ENCODE results near the gene SLC35E1. TPM values are rescaled to one million over a fixed set of nuclear protein-coding genes. Genes with fewer than 3 reads are reported as not detected.

Gene SLC35E1
- total RNA-seq, 1 donor from 2014 or later: 63.1 TPM

DNA sequence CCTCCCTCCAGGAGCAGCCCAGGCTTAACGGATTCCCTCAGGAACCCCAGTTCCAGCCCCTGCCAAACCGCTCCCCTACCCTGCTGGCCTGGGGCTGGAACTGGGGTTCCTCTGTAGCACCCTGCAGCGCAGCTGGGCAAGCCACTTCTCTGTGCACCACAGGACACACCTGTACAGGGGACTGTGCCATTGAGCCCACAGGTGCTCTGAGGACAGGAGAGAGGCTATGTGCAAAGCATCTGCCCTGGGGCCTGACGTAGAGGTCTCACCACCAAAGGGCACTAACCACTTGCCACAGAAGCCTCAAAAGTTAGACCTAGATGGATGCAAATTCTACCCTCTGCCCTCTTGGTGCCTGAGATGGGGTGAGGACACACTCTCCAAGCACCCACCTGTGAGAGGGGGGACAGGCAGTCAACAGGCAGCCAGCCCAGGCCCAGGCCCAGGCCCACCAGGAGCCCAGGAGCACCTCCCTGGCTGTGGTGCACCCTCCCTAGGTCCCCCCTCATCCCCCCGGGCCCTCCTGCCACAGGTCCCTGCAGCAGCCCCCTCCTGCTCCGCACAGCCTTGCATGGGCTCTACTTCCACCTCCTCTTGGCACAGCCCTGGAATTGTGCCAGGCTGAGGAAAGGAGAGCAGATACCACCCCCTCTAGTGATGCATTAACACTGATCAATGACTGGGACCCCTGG lies 27.6 kb upstream of the SLC35E1 start:
- Histone ChIP-seq H3K4me3 (ENCODE audit: insufficient read depth, low read depth, low read length) (no peak overlapping the region), H3K4me1 (ENCODE audit: insufficient read depth, low read length) (no peaks in the 10 kb centered on the region), H3K79me2 (ENCODE audit: insufficient read depth, low read length) (peaks cover 100% of the 10 kb centered on the region), H3K4me2 (ENCODE audit: low read length) (no peak overlapping the region), H3K27me3 (ENCODE audit: insufficient read depth, low read length) (no peaks in the 10 kb centered on the region), H3K9ac (ENCODE audit: low read length) (no peak overlapping the region), H3K36me3 (ENCODE audit: insufficient read depth, low read length) (no peaks in the 10 kb centered on the region), H2AFZ (ENCODE audit: low read depth, low read length) (no peak overlapping the region), H3K9me3 (ENCODE audit: insufficient read depth, low read depth, low read length) (no peaks in the 10 kb centered on the region), H4K20me1 (ENCODE audit: insufficient read depth, low read length) (peaks cover 100% of the 10 kb centered on the region), H3K27ac (ENCODE audit: low read depth, low read length) (no peak overlapping the region)
- FAIRE-seq (no peak), DNase-seq (ENCODE audit: low read depth) (no peak)
- Mint-ChIP-seq H3K36me3 (ENCODE audit: low read depth, unreplicated experiment) (peaks cover 16% of the 10 kb centered on the region), H3K27me3 (ENCODE audit: low read depth, unreplicated experiment) (no peaks in the 10 kb centered on the region), H3K4me3 (ENCODE audit: unreplicated experiment) (no peak overlapping the region), H3K27ac (ENCODE audit: unreplicated experiment) (no peak overlapping the region), H3K4me1 (ENCODE audit: low read depth, unreplicated experiment) (peaks cover 17% of the 10 kb centered on the region), H3K9me3 (ENCODE audit: unreplicated experiment) (no peaks in the 10 kb centered on the region)
- no peak for TF ChIP-seq CTCF (IDR thresholded peaks at IDR 0.05; ENCODE audit: insufficient read depth, low read depth, low read length)
- no peak for TF ChIP-seq EZH2 (IDR thresholded peaks at IDR 0.05; ENCODE audit: insufficient read depth, low read length)

DNA sequence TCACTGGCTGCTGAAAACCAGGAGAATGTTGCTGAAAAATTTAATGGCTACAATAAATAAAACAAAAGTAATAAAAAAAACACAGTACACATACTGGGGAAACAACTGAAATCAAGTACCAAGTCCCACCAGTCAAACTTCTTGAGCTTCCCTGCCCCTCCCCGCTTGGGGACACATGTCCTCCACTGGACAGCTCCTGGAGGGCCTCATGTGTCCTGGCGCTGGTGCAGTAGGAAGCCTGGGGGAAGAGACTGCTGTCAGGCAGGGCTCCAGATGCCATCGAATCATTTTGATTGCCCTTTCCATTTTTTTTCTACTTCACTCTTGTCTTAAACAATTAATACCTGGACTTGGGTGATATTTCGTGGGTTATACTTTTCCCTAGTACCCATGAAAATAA lies 26.6 kb upstream of the SLC35E1 start:
- no peak overlapping the region for H3K4me3 Mint-ChIP-seq (ENCODE audit: unreplicated experiment)
- no peaks in the 10 kb centered on the region for H3K9me3 Mint-ChIP-seq (ENCODE audit: unreplicated experiment)
- Histone ChIP-seq H3K4me2 (ENCODE audit: low read length) (no peak overlapping the region), H2AFZ (ENCODE audit: low read depth, low read length) (no peak overlapping the region), H3K27ac (ENCODE audit: low read depth, low read length) (no peak overlapping the region), H4K20me1 (ENCODE audit: insufficient read depth, low read length) (peaks cover 100% of the 10 kb centered on the region), H3K27me3 (ENCODE audit: insufficient read depth, low read length) (no peaks in the 10 kb centered on the region), H3K79me2 (ENCODE audit: insufficient read depth, low read length) (peaks cover 100% of the 10 kb centered on the region), H3K9ac (ENCODE audit: low read length) (no peak overlapping the region), H3K9me3 (ENCODE audit: insufficient read depth, low read depth, low read length) (no peaks in the 10 kb centered on the region), H3K36me3 (ENCODE audit: insufficient read depth, low read length) (no peaks in the 10 kb centered on the region), H3K4me3 (ENCODE audit: insufficient read depth, low read depth, low read length) (no peak overlapping the region), H3K4me1 (ENCODE audit: insufficient read depth, low read length) (no peaks in the 10 kb centered on the region)
- DNase-seq (ENCODE audit: low read depth): no peak
- TF ChIP-seq CTCF (IDR thresholded peaks at IDR 0.05; ENCODE audit: insufficient read depth, low read depth, low read length) (no peak), EZH2 (IDR thresholded peaks at IDR 0.05; ENCODE audit: insufficient read depth, low read length) (no peak)
- peaks cover 18% of the 10 kb centered on the region for H3K4me1 Mint-ChIP-seq (ENCODE audit: low read depth, unreplicated experiment)
- no peak overlapping the region for H3K27ac Mint-ChIP-seq (ENCODE audit: unreplicated experiment)
- peaks cover 16% of the 10 kb centered on the region for H3K36me3 Mint-ChIP-seq (ENCODE audit: low read depth, unreplicated experiment)
- no peaks in the 10 kb centered on the region for H3K27me3 Mint-ChIP-seq (ENCODE audit: low read depth, unreplicated experiment)
- FAIRE-seq: no peak

GRCh38 chr19:16596399-16596798 lies 24.2 kb upstream of the SLC35E1 start:
- H3K4me3 ChIP-seq (ENCODE audit: insufficient read depth, low read depth, low read length): no peak overlapping the region
- H3K4me1 Mint-ChIP-seq (ENCODE audit: low read depth, unreplicated experiment): peaks cover 35% of the 10 kb centered on the region
- no peak overlapping the region for H3K27ac ChIP-seq (ENCODE audit: low read depth, low read length)
- H3K4me2 ChIP-seq (ENCODE audit: low read length): no peak overlapping the region
- no peaks in the 10 kb centered on the region for H3K36me3 ChIP-seq (ENCODE audit: insufficient read depth, low read length)
- H3K4me1 ChIP-seq (ENCODE audit: insufficient read depth, low read length): peaks cover 7% of the 10 kb centered on the region
- no peak for DNase-seq (ENCODE audit: low read depth)
- no peak overlapping the region for H3K4me3 Mint-ChIP-seq (ENCODE audit: unreplicated experiment)
- peaks cover 100% of the 10 kb centered on the region for H3K79me2 ChIP-seq (ENCODE audit: insufficient read depth, low read length)
- H3K27me3 ChIP-seq (ENCODE audit: insufficient read depth, low read length): no peaks in the 10 kb centered on the region
- no peaks in the 10 kb centered on the region for H3K27me3 Mint-ChIP-seq (ENCODE audit: low read depth, unreplicated experiment)
- H3K27ac Mint-ChIP-seq (ENCODE audit: unreplicated experiment): no peak overlapping the region
- no peak for FAIRE-seq
- H3K9me3 ChIP-seq (ENCODE audit: insufficient read depth, low read depth, low read length): no peaks in the 10 kb centered on the region
- TF ChIP-seq EZH2 (IDR thresholded peaks at IDR 0.05; ENCODE audit: insufficient read depth, low read length): no peak
- no peak for TF ChIP-seq CTCF (IDR thresholded peaks at IDR 0.05; ENCODE audit: insufficient read depth, low read depth, low read length)
- H4K20me1 ChIP-seq (ENCODE audit: insufficient read depth, low read length): peaks cover 100% of the 10 kb centered on the region
- no peak overlapping the region for H3K9ac ChIP-seq (ENCODE audit: low read length)
- no peak overlapping the region for H2AFZ ChIP-seq (ENCODE audit: low read depth, low read length)
- H3K36me3 Mint-ChIP-seq (ENCODE audit: low read depth, unreplicated experiment): peaks cover 13% of the 10 kb centered on the region
- no peaks in the 10 kb centered on the region for H3K9me3 Mint-ChIP-seq (ENCODE audit: unreplicated experiment)

Measured in astrocyte (in vitro differentiated cells and primary cell).